HG03342 (cell line): ENCODE data around the gene CDKN1A.
A peak's percentile ranks its signal among the peaks of the same experiment; 100 is the strongest.

Experiments
- ATAC-seq: cut with Tn5 transposase; IDR thresholded peaks from one replicate; pipeline ENCODE4 v1.9.1; 2021; ENCODE audit warnings: mild to moderate bottlenecking, moderate library complexity; ENCODE audit not compliant: unreplicated experiment

Gene CDKN1A

GRCh38 chr6:36655085-36655724 lies 23.3 kb upstream of the CDKN1A start:
- no peak for ATAC-seq

- ATAC-seq = no peak
These were observed 22.1 kb upstream of the CDKN1A start for GRCh38 chr6:36656441-36656840.

- no peak for ATAC-seq
These were observed 21.2 kb upstream of the CDKN1A start for GRCh38 chr6:36657271-36657670.

DNA sequence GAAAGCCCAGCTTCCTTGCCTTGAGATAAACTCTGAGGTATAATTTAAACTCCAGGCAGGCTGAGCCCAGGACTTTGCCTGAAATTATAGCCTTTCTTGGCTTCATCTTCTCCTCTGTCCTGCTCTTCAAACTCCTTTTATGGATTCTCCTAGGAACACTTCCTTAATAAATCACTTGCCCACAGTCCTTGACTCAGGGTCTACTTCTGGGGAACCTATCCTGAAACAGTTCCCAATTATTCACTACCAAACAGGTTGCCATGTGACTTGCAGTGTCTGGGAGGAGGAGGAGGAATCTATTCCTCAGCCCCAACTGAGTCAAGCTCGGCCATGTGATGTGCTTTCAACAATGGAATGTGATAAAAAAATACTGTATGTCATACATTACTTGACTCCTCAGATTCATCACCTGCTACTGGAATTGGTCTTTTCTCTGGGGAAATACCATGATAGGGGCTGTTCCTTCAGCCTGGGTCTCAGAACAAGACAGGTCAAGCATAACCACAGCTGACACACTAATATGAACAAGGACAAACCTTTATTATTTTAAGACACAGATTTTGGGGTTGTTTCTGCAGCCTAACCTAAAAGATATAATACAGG lies 20.5 kb upstream of the CDKN1A start:
- ATAC-seq = no peak

- no peak for ATAC-seq
These were observed 19.2 kb upstream of the CDKN1A start for GRCh38 chr6:36659271-36659670.

DNA sequence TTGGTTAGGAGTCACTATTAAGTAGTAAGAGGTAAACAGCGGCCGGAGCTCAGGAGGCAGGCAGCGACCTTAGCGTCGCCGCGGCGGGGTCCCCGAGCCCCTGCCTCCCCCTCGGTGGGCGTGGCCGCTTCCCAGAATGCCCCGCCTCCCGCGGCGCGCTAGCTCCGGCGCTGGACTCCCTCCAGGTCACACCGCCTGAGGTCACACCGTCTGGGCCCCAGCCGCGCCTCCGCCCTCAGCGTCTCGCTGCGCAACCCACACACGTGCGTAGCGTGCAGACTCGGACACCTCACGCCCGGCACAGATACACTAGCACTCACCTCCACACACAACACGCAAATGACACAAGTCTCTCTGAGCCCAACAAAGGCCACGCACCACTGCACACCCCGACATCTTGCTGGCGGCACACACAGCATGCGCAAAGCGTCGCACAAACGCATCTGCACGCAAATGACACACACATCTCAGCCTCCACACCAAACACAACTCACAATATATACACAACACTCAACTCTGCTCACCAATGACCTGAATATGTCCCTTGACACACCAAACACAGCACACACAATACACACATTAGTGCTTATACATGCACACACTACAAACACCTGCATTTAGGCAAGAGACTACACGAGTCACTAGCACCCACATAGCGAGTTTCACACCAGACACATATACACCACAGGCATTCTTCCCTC lies 17.6 kb upstream of the CDKN1A start:
- no peak for ATAC-seq

DNA sequence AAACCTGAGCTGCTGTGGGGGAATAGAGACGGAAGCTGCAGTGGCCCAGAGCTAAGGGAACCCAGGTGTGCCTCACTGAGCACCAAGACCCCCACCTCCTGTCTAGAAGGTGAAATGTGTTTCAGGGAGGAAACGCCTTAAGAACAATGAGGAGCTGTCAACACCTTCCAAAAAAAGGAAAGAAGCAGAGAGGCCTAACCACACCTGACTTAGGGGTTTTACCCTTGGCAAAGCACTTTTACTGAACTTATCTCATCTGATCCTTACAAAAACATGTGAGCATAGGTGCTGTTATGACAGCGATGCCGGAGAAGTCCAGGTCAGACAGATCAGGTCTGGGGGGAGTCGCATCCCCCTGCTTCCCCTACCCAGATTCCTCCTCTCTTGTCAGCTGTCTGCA lies 16.1 kb upstream of the CDKN1A start:
- ATAC-seq = no peak

- ATAC-seq = no peak
These were observed 15.7 kb upstream of the CDKN1A start for GRCh38 chr6:36662827-36663256.

DNA sequence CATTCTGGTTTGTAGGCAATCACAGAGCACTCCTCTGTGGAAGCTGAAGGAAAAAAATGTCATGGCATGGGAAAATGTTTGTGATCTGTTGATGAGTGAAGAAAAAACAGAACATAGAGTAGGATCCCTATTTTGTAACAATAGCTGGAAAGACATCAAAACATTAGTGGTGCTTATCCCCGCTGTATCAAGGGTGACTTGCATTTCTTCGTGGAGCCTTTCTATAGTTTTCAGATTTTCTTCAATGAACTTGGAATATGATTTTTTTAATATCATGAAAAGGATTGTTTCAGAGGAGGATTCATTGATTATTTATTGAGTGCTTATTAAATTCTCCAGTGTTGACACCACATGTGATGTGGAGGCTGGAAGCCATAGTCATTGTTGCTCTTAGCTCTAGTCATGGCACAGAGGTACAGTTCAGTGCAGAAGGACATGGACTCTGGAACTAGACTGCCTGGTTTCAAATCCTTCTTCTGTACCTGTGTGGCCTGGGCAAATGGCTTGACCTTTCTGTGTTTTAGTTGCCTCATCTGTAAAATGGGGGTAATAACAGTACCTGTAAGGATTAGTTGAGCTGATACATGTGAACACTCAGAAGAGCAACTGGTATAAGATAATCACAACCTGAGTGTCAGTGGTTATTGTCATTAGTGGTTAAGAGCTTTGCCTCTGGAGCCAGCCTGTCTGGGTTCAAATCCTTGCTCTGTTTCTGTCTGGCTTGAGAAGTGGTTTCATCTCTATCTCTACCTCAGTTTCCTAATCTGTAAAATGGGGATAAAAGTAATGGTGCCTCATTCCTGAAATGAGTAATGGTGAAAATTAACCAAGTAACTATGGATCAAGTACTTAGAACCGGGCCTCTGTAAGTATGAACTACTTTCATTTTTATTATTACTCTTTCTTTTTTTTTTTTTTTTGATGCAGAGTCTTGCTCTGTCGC lies 14.7 kb upstream of the CDKN1A start:
- no peak for ATAC-seq

DNA sequence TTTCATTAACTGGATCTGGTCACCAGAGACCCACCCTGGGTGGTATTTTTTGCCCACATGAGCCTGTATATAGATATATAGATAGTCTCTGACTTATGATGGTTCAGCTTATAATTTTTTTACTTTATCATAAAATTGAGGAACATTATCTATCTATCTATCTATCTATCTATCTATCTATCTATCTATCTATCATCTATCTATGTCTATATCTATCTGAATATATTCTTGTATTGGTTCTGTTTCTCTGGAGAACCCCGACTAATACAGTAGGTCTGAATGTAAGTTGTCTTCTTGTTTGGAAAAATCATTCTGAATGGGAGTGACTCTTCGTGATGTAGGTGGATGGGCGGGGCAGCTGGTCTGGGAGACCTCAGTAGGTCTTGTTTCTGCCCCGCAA lies 13.3 kb upstream of the CDKN1A start:
- ATAC-seq = no peak

GRCh38 chr6:36666287-36666686 lies 12.2 kb upstream of the CDKN1A start:
- no peak for ATAC-seq

GRCh38 chr6:36666826-36667591 lies 11.5 kb upstream of the CDKN1A start:
- ATAC-seq = peak; percentile 60

GRCh38 chr6:36668591-36668990 lies 9.9 kb upstream of the CDKN1A start:
- no peak for ATAC-seq

DNA sequence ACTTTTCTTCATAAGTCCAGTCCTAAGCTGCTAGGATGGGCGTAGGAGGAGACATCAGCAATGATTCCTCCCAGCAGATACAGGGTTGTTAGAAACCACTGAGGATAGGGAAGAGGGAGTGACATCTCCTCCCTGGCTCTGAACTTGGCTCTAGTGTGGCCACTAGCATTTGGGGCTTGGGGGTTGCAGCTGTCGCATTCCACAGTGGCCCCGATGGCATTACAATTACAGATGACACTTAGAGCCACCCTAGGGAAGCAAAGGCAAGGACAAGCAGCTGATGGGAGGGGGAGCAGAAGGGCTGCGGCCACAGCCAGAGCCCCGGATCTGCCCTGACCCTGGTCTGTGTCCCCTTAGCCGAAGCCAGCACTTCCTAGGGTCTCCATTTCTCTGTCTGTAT lies 9.5 kb upstream of the CDKN1A start:
- ATAC-seq = no peak

GRCh38 chr6:36670271-36670670 lies 8.2 kb upstream of the CDKN1A start:
- ATAC-seq = no peak

DNA sequence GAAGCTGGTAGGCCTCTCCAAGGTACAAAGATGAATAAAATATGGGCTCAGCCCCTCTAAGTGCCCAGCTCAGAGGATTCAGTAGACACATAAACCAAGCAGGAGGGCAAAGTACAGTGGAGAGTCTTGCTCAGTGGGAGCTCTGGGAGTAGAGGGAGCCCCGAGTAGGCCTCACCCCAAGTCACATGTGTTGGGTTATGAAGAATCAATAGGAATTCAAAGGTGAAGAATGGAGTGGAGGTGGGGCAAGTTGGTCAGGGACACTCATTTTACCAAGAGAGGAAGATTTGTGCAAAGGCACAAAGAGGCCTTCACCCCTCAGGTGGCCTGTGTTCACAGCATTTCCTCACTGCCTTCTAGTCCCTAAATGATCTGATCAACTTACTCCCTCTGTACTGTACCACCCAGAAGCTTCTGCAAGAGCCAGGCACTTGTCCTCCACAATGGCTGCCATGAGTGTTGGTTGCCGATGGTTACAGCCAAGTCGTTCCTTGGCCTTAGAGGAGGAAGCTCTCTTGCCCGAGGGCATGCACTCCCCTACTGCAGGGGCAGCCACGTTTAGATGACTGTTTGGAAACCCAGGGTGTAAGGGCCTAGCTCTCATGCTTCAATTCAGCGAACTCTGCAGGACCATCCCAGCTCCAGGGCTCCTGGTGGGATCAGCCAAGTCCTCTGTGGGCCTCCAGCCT lies 6.7 kb upstream of the CDKN1A start:
- ATAC-seq = no peak

DNA sequence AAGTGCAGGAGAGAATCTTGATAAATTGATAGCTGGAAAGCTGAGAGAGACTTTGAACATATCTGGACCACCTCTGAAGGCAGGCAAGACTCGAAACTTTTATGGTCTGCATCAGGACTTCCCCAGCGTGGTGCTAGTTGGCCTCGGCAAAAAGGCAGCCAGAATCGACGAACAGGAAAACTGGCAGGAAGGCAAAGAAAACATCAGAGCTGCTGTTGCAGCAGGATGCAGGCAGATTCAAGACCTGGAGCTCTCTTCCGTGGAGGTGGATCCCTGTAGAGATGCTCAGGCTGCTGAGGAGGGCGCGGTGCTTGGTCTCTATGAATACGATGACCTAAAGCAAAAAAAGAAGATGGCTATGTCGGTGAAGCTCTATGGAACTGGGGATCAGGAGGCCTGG lies 4.6 kb upstream of the CDKN1A start:
- no peak for ATAC-seq

DNA sequence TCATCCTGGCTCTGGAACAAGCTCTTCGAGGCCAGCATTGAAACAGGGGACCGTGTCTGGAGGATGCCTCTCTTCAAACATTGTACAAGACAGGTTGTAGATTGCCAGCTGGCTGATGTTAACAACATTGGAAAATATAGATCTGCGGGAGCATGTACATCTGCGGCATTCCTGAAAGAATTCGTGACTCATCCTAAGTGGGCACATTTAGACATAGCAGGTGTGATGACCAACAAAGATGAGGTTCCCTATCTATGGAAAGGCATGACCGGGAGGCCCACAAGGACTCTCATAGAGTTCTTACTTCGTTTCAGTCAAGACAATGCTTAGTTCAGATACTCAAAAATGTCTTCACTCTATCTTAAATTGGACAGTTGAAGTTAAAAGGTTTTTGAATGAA lies 3.6 kb upstream of the CDKN1A start:
- no peak for ATAC-seq

- ATAC-seq = no peak
These were observed 2.1 kb upstream of the CDKN1A start for GRCh38 chr6:36676141-36677058.
